Measurements from ENCODE around the gene KRTAP5-5. TPM values are rescaled to one million over a fixed set of nuclear protein-coding genes. Genes with fewer than 3 reads are reported as not detected.
"Not testable (repeated sequence)": the region's sequence is repeated elsewhere in the genome, so short reads cannot be mapped to it uniquely, and the experiment has no call there.

Gene KRTAP5-5
- polyA plus RNA-seq, 1 donor from 2014 or later: not detected

- Histone ChIP-seq H3F3A (ENCODE audit: insufficient read depth, low read length, poor library complexity, severe bottlenecking) (no peaks in the 10 kb centered on the region), H3K9ac (ENCODE audit: low read length) (no peak overlapping the region), H3K27ac (ENCODE audit: low read length) (no peak overlapping the region), H3K4me2 (ENCODE audit: low read length) (no peak overlapping the region), H3K79me2 (replicated peaks; ENCODE audit: insufficient read depth, low read length) (no peaks in the 10 kb centered on the region), H3K27me3 (ENCODE audit: insufficient read depth, low read depth, low read length) (no peaks in the 10 kb centered on the region), H3K9me3 (ENCODE audit: low read length) (no peaks in the 10 kb centered on the region), H2AFZ (ENCODE audit: low read depth, low read length) (no peak overlapping the region), H3K9me2 (ENCODE audit: insufficient read depth, low read length) (no peaks in the 10 kb centered on the region), H4K20me1 (ENCODE audit: insufficient read depth) (no peaks in the 10 kb centered on the region), H3K36me3 (ENCODE audit: insufficient read depth, low read length) (no peaks in the 10 kb centered on the region), H3K4me3 (ENCODE audit: low read length) (no peak overlapping the region)
- TF ChIP-seq TAF1 (IDR thresholded peaks at IDR 0.05; ENCODE audit: low read depth) (no peak), MXI1 (conservative IDR thresholded peaks at IDR 0.05; ENCODE audit: poor library complexity, severe bottlenecking) (no peak)
Measured at GRCh38 chr11:1604181-1604580, 25.4 kb upstream of the KRTAP5-5 start.

- Histone ChIP-seq H2AFZ (ENCODE audit: low read depth, low read length) (no peak overlapping the region), H4K20me1 (ENCODE audit: insufficient read depth) (no peaks in the 10 kb centered on the region), H3K36me3 (ENCODE audit: insufficient read depth, low read length) (no peaks in the 10 kb centered on the region), H3K9me3 (ENCODE audit: low read length) (no peaks in the 10 kb centered on the region), H3F3A (ENCODE audit: insufficient read depth, low read length, poor library complexity, severe bottlenecking) (no peaks in the 10 kb centered on the region), H3K9ac (ENCODE audit: low read length) (no peak overlapping the region), H3K4me2 (ENCODE audit: low read length) (no peak overlapping the region), H3K27ac (ENCODE audit: low read length) (no peak overlapping the region), H3K4me3 (ENCODE audit: low read length) (no peak overlapping the region), H3K79me2 (replicated peaks; ENCODE audit: insufficient read depth, low read length) (no peaks in the 10 kb centered on the region), H3K9me2 (ENCODE audit: insufficient read depth, low read length) (no peaks in the 10 kb centered on the region), H3K27me3 (ENCODE audit: insufficient read depth, low read depth, low read length) (no peaks in the 10 kb centered on the region)
- no peak for TF ChIP-seq TAF1 (IDR thresholded peaks at IDR 0.05; ENCODE audit: low read depth)
- TF ChIP-seq CTCF (IDR thresholded peaks at IDR 0.05; ENCODE audit: poor library complexity, severe bottlenecking): no peak
- TF ChIP-seq SMC3 (conservative IDR thresholded peaks at IDR 0.05; ENCODE audit: poor library complexity): no peak
- no peak for TF ChIP-seq POLR2AphosphoS5 (IDR thresholded peaks at IDR 0.05)
- no peak for TF ChIP-seq RAD21 (conservative IDR thresholded peaks at IDR 0.05)
- TF ChIP-seq EZH2 (IDR thresholded peaks at IDR 0.05; ENCODE audit: borderline replicate concordance, insufficient read depth, low read length, poor library complexity, severe bottlenecking): no peak
- TF ChIP-seq EP300 (conservative IDR thresholded peaks at IDR 0.05; ENCODE audit: poor library complexity, severe bottlenecking): no peak
- no peak for TF ChIP-seq REST (IDR thresholded peaks at IDR 0.05; ENCODE audit: borderline replicate concordance)
- TF ChIP-seq MXI1 (conservative IDR thresholded peaks at IDR 0.05; ENCODE audit: poor library complexity, severe bottlenecking): no peak
Measured at GRCh38 chr11:1604711-1605110, 24.9 kb upstream of the KRTAP5-5 start.

GRCh38 chr11:1605923-1606322 lies 23.7 kb upstream of the KRTAP5-5 start:
- H3K36me3 ChIP-seq (ENCODE audit: insufficient read depth, low read length); H3K9ac ChIP-seq (ENCODE audit: low read length); H3K27me3 ChIP-seq (ENCODE audit: insufficient read depth, low read depth, low read length); H3K9me2 ChIP-seq (ENCODE audit: insufficient read depth, low read length); H4K20me1 ChIP-seq (ENCODE audit: insufficient read depth); H3K27ac ChIP-seq (ENCODE audit: low read length); H3K9me3 ChIP-seq (ENCODE audit: low read length); H3K79me2 ChIP-seq (replicated peaks; ENCODE audit: insufficient read depth, low read length); H3F3A ChIP-seq (ENCODE audit: insufficient read depth, low read length, poor library complexity, severe bottlenecking); H3K4me3 ChIP-seq (ENCODE audit: low read length); H2AFZ ChIP-seq (ENCODE audit: low read depth, low read length); H3K4me2 ChIP-seq (ENCODE audit: low read length): not testable (repeated sequence)

- not testable (repeated sequence) for H3K27ac ChIP-seq (ENCODE audit: low read length); H4K20me1 ChIP-seq (ENCODE audit: insufficient read depth); H3K36me3 ChIP-seq (ENCODE audit: insufficient read depth, low read length); H3K9ac ChIP-seq (ENCODE audit: low read length); H3K27me3 ChIP-seq (ENCODE audit: insufficient read depth, low read depth, low read length); H3K79me2 ChIP-seq (replicated peaks; ENCODE audit: insufficient read depth, low read length); H3K9me3 ChIP-seq (ENCODE audit: low read length); H3K4me2 ChIP-seq (ENCODE audit: low read length); H3F3A ChIP-seq (ENCODE audit: insufficient read depth, low read length, poor library complexity, severe bottlenecking); H3K4me3 ChIP-seq (ENCODE audit: low read length); H3K9me2 ChIP-seq (ENCODE audit: insufficient read depth, low read length); H2AFZ ChIP-seq (ENCODE audit: low read depth, low read length)
Measured at GRCh38 chr11:1607156-1607845, 22.3 kb upstream of the KRTAP5-5 start.

GRCh38 chr11:1607901-1608300 lies 21.7 kb upstream of the KRTAP5-5 start:
- H3K4me2 ChIP-seq (ENCODE audit: low read length): not testable (repeated sequence)

More at GRCh38 chr11:1607901-1608300, 21.7 kb upstream of the KRTAP5-5 start:
- not testable (repeated sequence) for H3K27me3 ChIP-seq (ENCODE audit: insufficient read depth, low read depth, low read length); H3K79me2 ChIP-seq (replicated peaks; ENCODE audit: insufficient read depth, low read length); H3K9ac ChIP-seq (ENCODE audit: low read length); H3K4me3 ChIP-seq (ENCODE audit: low read length); H3K9me2 ChIP-seq (ENCODE audit: insufficient read depth, low read length); H3F3A ChIP-seq (ENCODE audit: insufficient read depth, low read length, poor library complexity, severe bottlenecking); H4K20me1 ChIP-seq (ENCODE audit: insufficient read depth); H3K36me3 ChIP-seq (ENCODE audit: insufficient read depth, low read length); H3K27ac ChIP-seq (ENCODE audit: low read length); H2AFZ ChIP-seq (ENCODE audit: low read depth, low read length); H3K9me3 ChIP-seq (ENCODE audit: low read length)
